Cortex of kidney (tissue), 1 donor: ENCODE data around the gene PLOD3.
A peak's percentile ranks its signal among the peaks of the same experiment; 100 is the strongest.
"Not testable (repeated sequence)": the region's sequence is repeated elsewhere in the genome, so short reads cannot be mapped to it uniquely, and the experiment has no call there.

Source experiments
- DNase-seq: peaks from one replicate; lab custom pipeline; 2025; lab: John Stamatoyannopoulos, UW

Gene PLOD3

GRCh38 chr7:101217388-101218235 is at the start of gene PLOD3, which contains the start of gene ZNHIT1:
TSS of gene PLOD3 (minus strand) at chr7:101217581. CDS start at chr7:101217274, 307 bp downstream.
TSS of gene ZNHIT1 (plus strand) at chr7:101218165. CDS start at chr7:101218196, 31 bp downstream.
- no peak for DNase-seq

- no peak for DNase-seq
Measured at GRCh38 chr7:101265622-101266516, 48.5 kb upstream of the PLOD3 start.

- DNase-seq: not testable (repeated sequence)
Measured at GRCh38 chr7:101264102-101264706, 46.8 kb upstream of the PLOD3 start.

- DNase-seq: no peak
Measured at GRCh38 chr7:101258243-101258731, 40.9 kb upstream of the PLOD3 start.

- DNase-seq: no peak
Measured at GRCh38 chr7:101255796-101256195, 38.4 kb upstream of the PLOD3 start.

GRCh38 chr7:101253199-101253598 is 35.8 kb upstream of the PLOD3 start:
- not testable (repeated sequence) for DNase-seq

- peak; percentile 74 for DNase-seq
Measured at GRCh38 chr7:101251871-101252659, 34.7 kb upstream of the PLOD3 start.

- no peak for DNase-seq
Measured at GRCh38 chr7:101250324-101250723, 32.9 kb upstream of the PLOD3 start.

- no peak for DNase-seq
Measured at GRCh38 chr7:101248276-101248675, 30.9 kb upstream of the PLOD3 start.

GRCh38 chr7:101245147-101245668 is 27.8 kb upstream of the PLOD3 start:
- DNase-seq: no peak

- DNase-seq: peak; percentile 54
Measured at GRCh38 chr7:101244375-101245146, 27.2 kb upstream of the PLOD3 start, which contains the start of gene FIS1. TSS of gene FIS1 (minus strand) at chr7:101245081. CDS start at chr7:101245004, 77 bp downstream.

GRCh38 chr7:101243646-101244374 is 26.4 kb upstream of the PLOD3 start:
- no peak for DNase-seq

GRCh38 chr7:101241443-101242349 is 24.3 kb upstream of the PLOD3 start:
- no peak for DNase-seq

- DNase-seq: no peak
Measured at GRCh38 chr7:101241015-101241363, 23.6 kb upstream of the PLOD3 start.

GRCh38 chr7:101240226-101241014 is 23.0 kb upstream of the PLOD3 start:
- DNase-seq: no peak

- no peak for DNase-seq
Measured at GRCh38 chr7:101239951-101240220, 22.5 kb upstream of the PLOD3 start.

- no peak for DNase-seq
Measured at GRCh38 chr7:101239191-101239950, 22.0 kb upstream of the PLOD3 start.
